ENCODE results near the gene NCKAP5. TPM values are rescaled to one million over a fixed set of nuclear protein-coding genes. Genes with fewer than 3 reads are reported as not detected.

Gene NCKAP5
- total RNA-seq, 2 donors from 2014 or later: 2.0 to 7.1 TPM

- WGBS: 62% methylated on average over 8 of the region's 8 CpGs
- Histone ChIP-seq H3K27me3 (replicated peaks; ENCODE audit: insufficient read depth) (no peaks in the 10 kb centered on the region), H3K36me3 (no peaks in the 10 kb centered on the region), H3K4me3 (no peak overlapping the region), H3K9me3 (no peaks in the 10 kb centered on the region), H3K27ac (no peak overlapping the region), H3K4me1 (replicated peaks) (no peaks in the 10 kb centered on the region)
- no peak for TF ChIP-seq CTCF (IDR thresholded peaks at IDR 0.05)
- no peak for TF ChIP-seq POLR2AphosphoS5 (IDR thresholded peaks at IDR 0.05)
- TF ChIP-seq POLR2A (IDR thresholded peaks at IDR 0.05): no peak
- DNase-seq (ENCODE audit: low spot score): no peak
- intact Hi-C loops (cut with DNase I): no loop called here
These were observed 576.7 kb downstream of the NCKAP5 start for GRCh38 chr2:132991471-132992045.

DNA sequence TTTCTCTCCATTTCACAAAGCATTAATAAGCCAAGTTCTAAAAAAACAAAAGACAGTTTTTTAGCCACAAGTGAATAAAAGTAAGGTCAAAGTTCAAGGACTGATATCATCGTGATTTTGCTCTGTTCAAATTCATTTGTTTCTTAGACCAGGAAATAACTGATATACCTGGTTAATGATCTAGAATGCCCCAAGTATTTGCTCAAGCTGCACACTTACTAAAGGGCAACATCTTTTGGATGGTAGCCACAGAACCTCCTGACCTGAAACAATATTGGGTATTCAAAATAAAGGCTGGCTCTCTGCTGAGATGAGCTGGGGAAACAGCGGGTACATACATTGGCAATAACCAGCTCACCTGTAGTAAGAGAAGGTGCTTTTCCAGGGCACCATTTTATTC lies 583.5 kb downstream of the NCKAP5 start:
- 72% methylated on average over 2 of the region's 2 CpGs for WGBS
- DNase-seq (ENCODE audit: low spot score): no peak
- no peaks in the 10 kb centered on the region for H3K27me3 ChIP-seq (replicated peaks; ENCODE audit: insufficient read depth)
- no peak for TF ChIP-seq CTCF (IDR thresholded peaks at IDR 0.05)
- no peak for TF ChIP-seq POLR2A (IDR thresholded peaks at IDR 0.05)
- no peak for TF ChIP-seq POLR2AphosphoS5 (IDR thresholded peaks at IDR 0.05)
- no peak overlapping the region for H3K27ac ChIP-seq
- H3K4me1 ChIP-seq (replicated peaks): no peaks in the 10 kb centered on the region
- no peaks in the 10 kb centered on the region for H3K36me3 ChIP-seq
- intact Hi-C loops (cut with DNase I): no loop called here
- no peak overlapping the region for H3K4me3 ChIP-seq
- H3K9me3 ChIP-seq: no peaks in the 10 kb centered on the region

DNA sequence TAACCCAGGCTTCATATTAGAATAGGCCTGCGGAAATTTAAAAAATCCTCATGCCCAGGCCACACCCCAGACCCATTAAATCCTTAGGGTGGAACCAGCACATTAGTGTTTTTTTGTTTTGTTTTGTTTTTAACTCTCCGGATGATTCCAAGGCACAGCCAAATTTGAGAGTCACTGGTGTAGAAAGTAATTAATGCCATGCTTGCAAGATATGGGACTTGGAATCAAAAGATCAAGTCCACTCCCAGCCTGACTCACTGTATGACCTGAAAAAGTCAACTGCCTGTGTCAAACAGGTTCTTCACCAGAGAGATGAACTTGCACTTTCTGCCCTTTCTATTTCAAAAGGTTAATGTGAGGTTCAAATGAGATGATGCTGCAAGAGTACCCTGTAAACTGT lies 588.0 kb downstream of the NCKAP5 start:
- TF ChIP-seq CTCF (IDR thresholded peaks at IDR 0.05) (no peak), POLR2A (IDR thresholded peaks at IDR 0.05) (no peak)
- no peak for DNase-seq (ENCODE audit: low spot score)
- Histone ChIP-seq H3K4me1 (replicated peaks) (no peaks in the 10 kb centered on the region), H3K27me3 (replicated peaks; ENCODE audit: insufficient read depth) (no peaks in the 10 kb centered on the region), H3K36me3 (no peaks in the 10 kb centered on the region), H3K9me3 (no peaks in the 10 kb centered on the region), H3K4me3 (no peak overlapping the region), H3K27ac (no peak overlapping the region)
- intact Hi-C loops (cut with DNase I): no loop called here
- 64% methylated on average over 2 of the region's 2 CpGs for WGBS

DNA sequence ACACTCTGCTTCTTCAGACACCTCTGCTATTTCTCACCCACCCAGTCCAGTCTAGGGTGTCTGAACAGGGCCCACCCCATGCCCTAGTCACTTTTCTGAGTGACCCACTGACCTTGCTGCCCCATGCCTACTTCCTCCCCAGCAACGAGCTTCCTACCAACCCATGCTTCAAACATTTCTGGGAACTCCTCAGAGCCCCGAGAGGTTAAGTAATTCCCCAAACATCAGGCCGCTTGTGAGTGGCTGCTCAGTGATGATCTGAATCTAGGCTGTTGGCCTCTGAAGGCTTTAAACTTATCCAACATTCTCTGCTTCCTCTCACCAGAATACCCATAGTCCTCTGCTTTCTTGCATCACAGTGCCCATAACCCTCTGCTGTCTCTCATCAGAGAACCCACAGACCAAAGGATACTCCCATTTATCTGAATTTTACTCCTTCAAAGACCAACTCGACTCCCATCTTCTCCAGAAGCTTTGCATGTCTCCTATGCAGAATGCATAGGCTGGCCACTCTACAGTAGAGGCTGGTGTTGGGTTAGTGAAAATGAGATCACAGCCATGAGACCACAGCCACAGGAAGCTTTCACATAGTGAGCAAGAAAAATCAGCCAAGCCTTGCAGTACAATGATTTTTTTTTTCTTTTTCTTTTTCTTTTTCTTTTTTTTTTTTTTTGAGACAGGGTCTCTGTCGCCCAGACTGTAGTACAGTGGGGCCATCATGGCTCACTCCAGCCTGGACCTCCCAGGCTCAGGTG lies 588.7 kb downstream of the NCKAP5 start:
- intact Hi-C loops (cut with DNase I): no loop called here
- DNase-seq (ENCODE audit: low spot score): no peak
- H3K4me3 ChIP-seq: no peak overlapping the region
- no peaks in the 10 kb centered on the region for H3K4me1 ChIP-seq (replicated peaks)
- no peak overlapping the region for H3K27ac ChIP-seq
- H3K27me3 ChIP-seq (replicated peaks; ENCODE audit: insufficient read depth): no peaks in the 10 kb centered on the region
- no peaks in the 10 kb centered on the region for H3K36me3 ChIP-seq
- H3K9me3 ChIP-seq: no peaks in the 10 kb centered on the region
- WGBS: 89% methylated on average over 5 of the region's 5 CpGs
- TF ChIP-seq POLR2A (IDR thresholded peaks at IDR 0.05) (no peak), POLR2AphosphoS5 (IDR thresholded peaks at IDR 0.05) (no peak), CTCF (IDR thresholded peaks at IDR 0.05) (no peak)

DNA sequence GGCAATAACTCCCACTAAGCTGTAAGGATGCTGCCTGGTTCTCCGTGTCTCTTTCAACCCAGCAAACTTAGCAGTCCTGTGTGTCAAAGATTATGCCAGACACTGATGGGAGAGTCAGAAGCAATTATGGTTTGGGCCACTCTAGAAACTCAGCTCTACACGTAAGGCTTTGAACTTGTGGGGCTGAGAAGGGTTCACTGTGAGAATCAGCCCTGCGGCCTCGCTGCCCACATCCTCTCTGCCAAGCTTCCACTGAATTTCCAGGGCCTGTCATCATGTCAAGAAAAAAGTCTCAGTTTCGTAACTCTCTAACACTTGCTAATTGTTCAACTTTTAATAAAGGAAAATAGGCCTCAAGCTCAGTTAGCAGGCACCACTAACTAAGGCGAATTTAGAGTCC lies 589.4 kb downstream of the NCKAP5 start:
- intact Hi-C loops (cut with DNase I): no loop called here
- no peaks in the 10 kb centered on the region for H3K36me3 ChIP-seq
- H3K4me1 ChIP-seq (replicated peaks): no peaks in the 10 kb centered on the region
- no peak overlapping the region for H3K4me3 ChIP-seq
- 93% methylated on average over 6 of the region's 6 CpGs for WGBS
- no peaks in the 10 kb centered on the region for H3K9me3 ChIP-seq
- no peaks in the 10 kb centered on the region for H3K27me3 ChIP-seq (replicated peaks; ENCODE audit: insufficient read depth)
- H3K27ac ChIP-seq: no peak overlapping the region
- TF ChIP-seq CTCF (IDR thresholded peaks at IDR 0.05): no peak
- no peak for TF ChIP-seq POLR2A (IDR thresholded peaks at IDR 0.05)
- no peak for TF ChIP-seq POLR2AphosphoS5 (IDR thresholded peaks at IDR 0.05)
- DNase-seq (ENCODE audit: low spot score): no peak

Measured in prostate gland (tissue), 2 donors.